Thoracic aorta (tissue), 2 donors: ENCODE data around the gene PSORS1C1. TPM values are rescaled to one million over a fixed set of nuclear protein-coding genes. Genes with fewer than 3 reads are reported as not detected.
"Not testable (repeated sequence)": the region's sequence is repeated elsewhere in the genome, so short reads cannot be mapped to it uniquely, and the experiment has no call there.

Experiments
- ATAC-seq: fragments of 150-250 bp; one replicate; pipeline ENCODE4 v1.8.0; 2017; ENCODE audit warnings: low read depth; ENCODE audit not compliant: insufficient number of reproducible peaks, low FRiP score
- DNase-seq: peaks from one replicate; pipeline ENCODE4 v3.0.0-alpha.2; 2020; ENCODE audit warnings: low spot score
- H3K27ac ChIP-seq, 2 donors: fragments of 200-600 bp; sonication (generic); 1 replicate in 1 of 2; 2 replicates in 1 of 2; pipeline ENCODE4 v1.5.1; 2016; ENCODE audit warnings: mild to moderate bottlenecking in 2 of 2, moderate library complexity in 2 of 2
- H3K27me3 ChIP-seq: fragments of 200-600 bp; sonication (generic); replicated peaks from 2 replicates; pipeline ENCODE4 v1.6.0; 2016; ENCODE audit warnings: mild to moderate bottlenecking; ENCODE audit not compliant: insufficient read depth
- H3K36me3 ChIP-seq: fragments of 200-600 bp; sonication (generic); one replicate; pipeline ENCODE4 v1.5.1; 2016
- H3K4me1 ChIP-seq, 2 donors: fragments of 200-600 bp; sonication (generic); 1 replicate in 1 of 2; 2 replicates in 1 of 2; pipeline versions ENCODE4 v1.5.1 to v1.6.0; 2016; ENCODE audit warnings: low read depth in 2 of 2, mild to moderate bottlenecking in 1 of 2; ENCODE audit not compliant: control insufficient read depth in 1 of 2
- H3K4me3 ChIP-seq: fragments of 200-600 bp; sonication (generic); 2 replicates; pipeline ENCODE4 v1.5.1; 2016; ENCODE audit warnings: mild to moderate bottlenecking
- H3K9me3 ChIP-seq: fragments of 200-600 bp; sonication (generic); 2 replicates; pipeline ENCODE4 v1.5.1; 2016
- total RNA-seq, 2 donors: library from RNA; depleted of rRNA; stranded (reverse); fragments of >200 nt; gene quantifications; one replicate each; pipeline versions ENCODE4 v1.1.0 to v1.2.3, GENCODE V29; 2016
- TF ChIP-seq, protein P1 (sequence below): fragments of 200-600 bp; sonication (generic); IDR thresholded peaks from one replicate; pipeline ENCODE4 v1.5.1; 2019; ENCODE audit warnings: antibody characterized with exemption

Gene PSORS1C1
- total RNA-seq, 2 donors from 2014 or later = 3.7 to 6.8 TPM

DNA sequence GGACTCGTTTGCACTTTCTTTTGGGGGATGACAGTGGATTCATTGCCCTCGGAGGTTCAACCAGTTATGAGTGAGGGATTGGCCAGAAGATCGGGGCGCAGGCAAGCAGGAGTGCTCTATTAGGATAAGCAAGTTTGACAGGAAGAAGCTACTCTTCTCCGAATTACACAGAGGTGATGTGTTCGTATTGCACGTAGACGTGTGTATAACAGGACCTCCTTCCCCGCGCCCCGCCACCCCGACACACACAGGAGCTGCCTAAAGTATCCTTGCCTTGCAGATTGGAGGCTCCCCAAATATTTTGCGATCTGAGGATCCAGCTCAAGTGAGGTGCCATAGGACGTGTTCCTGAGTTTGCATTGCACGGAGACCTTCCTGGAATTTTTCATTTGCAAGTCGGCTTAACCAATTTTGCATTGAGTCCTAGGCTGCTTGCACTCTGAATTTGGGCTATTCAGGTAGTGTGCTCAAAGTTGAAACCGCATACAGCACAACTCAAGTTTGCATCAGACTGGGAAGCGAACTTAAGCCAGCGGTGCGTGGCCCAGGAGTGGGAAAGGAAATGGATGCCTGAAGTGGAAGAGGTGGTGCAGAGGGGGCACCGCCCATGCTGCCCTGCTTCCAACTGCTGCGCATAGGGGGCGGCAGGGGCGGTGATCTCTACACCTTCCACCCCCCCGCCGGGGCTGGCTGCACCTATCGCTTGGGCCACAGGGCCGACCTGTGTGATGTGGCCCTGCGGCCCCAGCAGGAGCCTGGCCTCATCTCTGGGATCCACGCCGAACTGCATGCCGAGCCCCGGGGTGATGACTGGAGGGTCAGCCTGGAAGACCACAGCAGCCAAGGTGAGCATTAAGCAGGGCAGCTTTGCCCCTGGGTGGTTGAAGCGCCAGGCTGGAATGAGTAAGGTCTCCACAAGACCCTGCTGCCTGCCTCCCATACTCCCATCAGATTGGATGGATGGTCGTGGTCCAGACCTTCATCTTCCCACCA is 44.6 kb downstream of the PSORS1C1 start:
- DNase-seq = no peak
- Histone ChIP-seq H3K36me3 (peaks cover 5% of the 10 kb centered on the region), H3K4me3 (peak overlapping the region; percentile 77), H3K27me3 (no peaks in the 10 kb centered on the region), H3K4me1 (peaks cover 5 to 25% of the 10 kb centered on the region in 2 donors), H3K9me3 (no peaks in the 10 kb centered on the region), H3K27ac (no peak overlapping the region)
- no peak for ATAC-seq
- TF ChIP-seq, protein P1, sequence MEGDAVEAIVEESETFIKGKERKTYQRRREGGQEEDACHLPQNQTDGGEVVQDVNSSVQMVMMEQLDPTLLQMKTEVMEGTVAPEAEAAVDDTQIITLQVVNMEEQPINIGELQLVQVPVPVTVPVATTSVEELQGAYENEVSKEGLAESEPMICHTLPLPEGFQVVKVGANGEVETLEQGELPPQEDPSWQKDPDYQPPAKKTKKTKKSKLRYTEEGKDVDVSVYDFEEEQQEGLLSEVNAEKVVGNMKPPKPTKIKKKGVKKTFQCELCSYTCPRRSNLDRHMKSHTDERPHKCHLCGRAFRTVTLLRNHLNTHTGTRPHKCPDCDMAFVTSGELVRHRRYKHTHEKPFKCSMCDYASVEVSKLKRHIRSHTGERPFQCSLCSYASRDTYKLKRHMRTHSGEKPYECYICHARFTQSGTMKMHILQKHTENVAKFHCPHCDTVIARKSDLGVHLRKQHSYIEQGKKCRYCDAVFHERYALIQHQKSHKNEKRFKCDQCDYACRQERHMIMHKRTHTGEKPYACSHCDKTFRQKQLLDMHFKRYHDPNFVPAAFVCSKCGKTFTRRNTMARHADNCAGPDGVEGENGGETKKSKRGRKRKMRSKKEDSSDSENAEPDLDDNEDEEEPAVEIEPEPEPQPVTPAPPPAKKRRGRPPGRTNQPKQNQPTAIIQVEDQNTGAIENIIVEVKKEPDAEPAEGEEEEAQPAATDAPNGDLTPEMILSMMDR = no peak

GRCh38 chr6:31161216-31162126 is 46.9 kb downstream of the PSORS1C1 start:
- no peak overlapping the region for H3K27ac ChIP-seq
- ATAC-seq = no peak

DNA sequence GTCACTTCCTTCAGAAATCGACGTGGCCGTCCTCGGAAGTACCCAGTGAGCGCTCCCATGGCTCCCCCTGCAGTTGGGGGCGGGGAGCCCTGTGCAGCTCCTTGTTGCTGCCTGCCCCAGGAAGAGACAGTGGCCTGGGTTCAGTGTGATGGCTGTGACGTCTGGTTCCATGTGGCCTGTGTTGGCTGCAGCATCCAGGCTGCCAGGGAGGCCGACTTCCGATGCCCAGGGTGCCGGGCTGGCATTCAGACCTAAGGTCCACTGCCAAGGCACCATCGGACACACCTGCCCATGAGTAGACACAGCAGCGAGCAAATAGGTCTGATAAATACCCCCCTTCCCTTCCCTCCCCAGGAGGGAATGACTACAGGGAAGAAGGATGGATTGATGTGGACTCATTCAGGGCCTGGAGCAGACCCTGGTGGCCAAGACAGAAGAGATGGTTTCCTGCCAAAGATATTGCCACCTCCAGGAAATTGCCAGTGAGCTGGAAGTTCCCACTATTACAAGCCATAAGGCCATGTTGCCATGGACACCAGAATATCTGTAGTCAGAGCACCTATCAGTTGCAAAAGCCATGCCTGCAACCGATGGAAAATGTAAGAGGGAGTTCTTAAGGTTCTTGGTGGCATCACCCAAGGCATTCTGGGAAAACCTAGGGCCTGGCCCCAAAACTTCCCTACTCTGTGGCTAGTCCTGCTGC is 48.0 kb downstream of the PSORS1C1 start:
- peaks cover 5% of the 10 kb centered on the region for H3K36me3 ChIP-seq
- no peak for ATAC-seq
- DNase-seq = no peak

More at GRCh38 chr6:31161216-31162126, 46.9 kb downstream of the PSORS1C1 start:
- H3K27me3 ChIP-seq = no peaks in the 10 kb centered on the region
- no peak for DNase-seq
- H3K4me3 ChIP-seq = no peak overlapping the region
- H3K36me3 ChIP-seq = peaks cover 5% of the 10 kb centered on the region
- TF ChIP-seq, protein P1 = no peak
- no peaks in the 10 kb centered on the region for H3K9me3 ChIP-seq
- H3K4me1 ChIP-seq = peaks cover 5 to 24% of the 10 kb centered on the region in 2 donors

DNA sequence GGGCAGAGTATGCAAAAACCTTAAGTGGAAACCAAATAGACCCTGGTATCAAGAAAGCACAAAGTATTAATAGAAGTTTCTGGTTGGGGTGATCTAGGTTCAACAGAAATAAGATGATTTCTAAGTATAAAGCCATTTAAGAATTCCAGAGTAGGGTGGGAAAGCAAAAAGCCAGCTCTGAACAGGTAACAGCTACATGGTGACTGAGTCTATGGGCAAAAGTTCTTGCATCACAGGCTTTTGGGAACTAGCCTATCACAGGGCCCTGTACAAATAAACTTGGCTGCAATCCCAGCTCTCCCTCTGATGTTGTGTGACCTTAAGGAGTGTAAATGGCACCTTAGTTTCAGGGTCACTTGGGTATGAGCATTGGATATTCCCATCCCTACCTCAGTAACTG is 49.3 kb downstream of the PSORS1C1 start:
- DNase-seq (no peak), ATAC-seq (no peak)
- H3K36me3 ChIP-seq = peaks cover 5% of the 10 kb centered on the region
- H3K27ac ChIP-seq = no peak overlapping the region
- H3K4me3 ChIP-seq = no peak overlapping the region
- no peaks in the 10 kb centered on the region for H3K27me3 ChIP-seq
- H3K9me3 ChIP-seq = no peaks in the 10 kb centered on the region
- H3K4me1 ChIP-seq = peaks cover 0 to 10% of the 10 kb centered on the region in 2 donors
- TF ChIP-seq, protein P1 = no peak

More for the DNA sequence above, 48.0 kb downstream of the PSORS1C1 start:
- Histone ChIP-seq H3K27ac (no peak overlapping the region), H3K27me3 (no peaks in the 10 kb centered on the region), H3K4me1 (peaks cover under 1 to 13% of the 10 kb centered on the region in 2 donors), H3K9me3 (no peaks in the 10 kb centered on the region), H3K4me3 (no peak overlapping the region)
- TF ChIP-seq, protein P1 = no peak

DNA sequence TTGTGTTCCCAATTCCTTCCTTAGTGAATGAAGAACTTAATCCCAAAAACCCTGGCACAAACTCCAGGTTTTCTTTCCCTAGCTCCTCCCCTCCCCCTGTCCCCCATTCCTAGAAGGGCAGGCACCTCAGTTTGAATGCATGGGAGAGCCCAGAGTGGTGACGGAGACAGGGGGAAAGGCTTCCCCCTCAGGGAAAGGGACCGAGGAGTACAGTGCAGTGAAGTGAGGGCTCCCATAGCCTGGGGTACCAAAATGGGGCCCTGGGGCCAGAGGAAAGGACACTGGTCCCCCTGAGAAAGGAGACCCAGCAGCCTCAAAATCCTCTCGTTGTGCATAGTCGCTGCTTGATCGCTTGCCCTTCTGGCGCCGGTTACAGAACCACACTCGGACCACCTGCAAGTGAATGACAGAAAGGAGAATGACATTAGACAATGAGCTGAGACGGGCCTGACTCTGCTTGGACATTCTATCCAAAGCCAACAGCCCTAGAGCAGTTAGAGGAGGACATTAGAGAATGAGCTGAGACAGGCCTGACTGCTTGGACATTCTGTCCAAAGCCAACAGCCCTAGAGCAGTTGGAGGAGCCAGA is 50.0 kb downstream of the PSORS1C1 start:
- H3K36me3 ChIP-seq, H3K9me3 ChIP-seq, H3K27me3 ChIP-seq, H3K27ac ChIP-seq, ATAC-seq, H3K4me3 ChIP-seq, DNase-seq, H3K4me1 ChIP-seq: not testable (repeated sequence)

GRCh38 chr6:31165064-31165832 is 50.6 kb downstream of the PSORS1C1 start:
- not testable (repeated sequence) for DNase-seq, H3K4me1 ChIP-seq, H3K27ac ChIP-seq, H3K27me3 ChIP-seq, H3K4me3 ChIP-seq, H3K36me3 ChIP-seq, H3K9me3 ChIP-seq, ATAC-seq
